Calu3 (cell line): ENCODE data around the gene RUNDC1. TPM values are rescaled to one million over a fixed set of nuclear protein-coding genes. Genes with fewer than 3 reads are reported as not detected.

Experiments used
- BruUV-seq: library from RNA; stranded (reverse); fragments of 400-500 nt; replicated peaks from 2 replicates; lab custom pipeline; 2021; lab: Mats Ljungman, UMichigan
- CTCF ChIA-PET: fragments of 300-600 bp; sonication (Branson Sonifier 250); formaldehyde crosslinking; loops from one replicate; lab custom pipeline; 2022; ENCODE audit warnings: antibody characterized with exemption; lab: Charles Lee
- DNase-seq: peaks from one replicate; pipeline ENCODE4 v3.0.0; 2022
- H3K27ac Mint-ChIP-seq: one replicate; pipeline ENCODE4 v1.8.0; 2022; ENCODE audit warnings: mixed read lengths; ENCODE audit not compliant: unreplicated experiment
- H3K27me3 Mint-ChIP-seq: one replicate; pipeline ENCODE4 v1.8.0; 2022; ENCODE audit warnings: mixed read lengths; ENCODE audit not compliant: unreplicated experiment
- H3K36me3 Mint-ChIP-seq: one replicate; pipeline ENCODE4 v1.8.0; 2022; ENCODE audit warnings: mild to moderate bottlenecking, moderate library complexity, mixed read lengths; ENCODE audit not compliant: insufficient read depth, unreplicated experiment
- H3K4me1 Mint-ChIP-seq: one replicate; pipeline ENCODE4 v1.8.0; 2022; ENCODE audit warnings: mild to moderate bottlenecking, low read depth, mixed read lengths; ENCODE audit not compliant: unreplicated experiment
- H3K4me3 Mint-ChIP-seq: one replicate; pipeline ENCODE4 v1.8.0; 2022; ENCODE audit warnings: mild to moderate bottlenecking, low read depth, moderate library complexity, mixed read lengths; ENCODE audit not compliant: unreplicated experiment
- H3K9me3 Mint-ChIP-seq: one replicate; pipeline ENCODE4 v1.8.0; 2022; ENCODE audit warnings: low read depth, mixed read lengths; ENCODE audit not compliant: unreplicated experiment
- intact Hi-C: fragments of 100-400 bp; cut with micrococcal nuclease; formaldehyde crosslinking; loops from one replicate; pipeline ENCODE4 v1.10.0; 2022; ENCODE audit not compliant: unreplicated experiment
- total RNA-seq: library from RNA; stranded (reverse); gene quantifications from 2 replicates; pipeline ENCODE4 v1.2.3, GENCODE V29; 2022
- TF ChIP-seq, protein P1 (sequence below): fragments of 200-600 bp; IDR thresholded peaks from one replicate; pipeline ENCODE4 v1.8.0; 2022; ENCODE audit warnings: antibody characterized with exemption; ENCODE audit not compliant: unreplicated experiment

The RUNDC1 gene
- total RNA-seq, 1 experiment from 2014 or later = 32.8 TPM

DNA sequence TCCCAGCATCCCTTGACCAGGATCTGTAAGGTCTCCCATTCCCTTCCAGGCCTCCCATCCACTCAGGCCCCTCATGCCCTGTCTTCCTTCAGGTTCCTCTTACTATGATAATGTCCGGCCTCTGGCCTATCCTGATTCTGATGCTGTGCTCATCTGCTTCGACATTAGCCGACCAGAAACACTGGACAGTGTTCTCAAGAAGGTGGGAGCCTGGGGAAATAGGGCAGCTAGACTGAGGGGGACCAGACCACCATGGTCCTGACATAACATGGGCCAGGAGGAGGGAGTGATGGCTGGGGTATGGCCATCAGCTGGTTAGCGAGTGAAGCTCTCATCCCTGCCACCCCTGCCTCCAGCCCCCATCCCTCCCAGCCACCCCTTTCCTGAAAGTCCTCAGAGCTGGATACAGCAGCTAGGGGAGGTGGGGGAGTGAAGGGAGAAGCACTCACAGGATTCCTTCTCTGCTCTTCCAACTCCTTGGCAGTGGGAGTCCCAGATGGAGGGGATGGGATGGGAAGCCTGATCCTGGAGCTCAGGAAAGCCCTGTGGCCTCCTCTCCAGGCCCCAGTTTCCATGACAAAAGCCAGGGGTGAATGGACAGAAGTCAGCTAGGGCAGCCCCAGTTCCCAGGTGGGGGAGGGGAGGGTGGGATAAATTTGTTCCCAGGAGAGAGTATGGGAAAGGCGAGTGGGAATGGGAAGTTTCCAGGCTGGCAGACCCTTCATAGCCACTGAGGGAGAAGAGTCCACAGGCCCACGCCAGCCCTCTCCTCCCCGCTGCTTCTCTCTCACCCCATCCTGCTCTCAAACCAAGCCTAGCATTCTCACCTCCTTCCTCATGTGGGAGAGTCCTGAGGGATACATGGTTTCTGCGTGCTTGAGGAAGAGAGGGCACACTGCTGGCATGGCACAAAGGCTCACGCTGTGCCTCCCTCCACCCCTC is 47.0 kb downstream of the RUNDC1 start:
- DNase-seq = no peak
- Mint-ChIP-seq H3K27me3 (peaks cover 43% of the 10 kb centered on the region), H3K27ac (no peak overlapping the region), H3K36me3 (peaks cover 19% of the 10 kb centered on the region), H3K4me3 (no peak overlapping the region), H3K4me1 (peaks cover 10% of the 10 kb centered on the region), H3K9me3 (no peaks in the 10 kb centered on the region)
- intact Hi-C loops = loop anchor here (10.0 kb wide), 1 partner anchor 317 kb away; no protein-coding TSS in a partner anchor
- BruUV-seq = no TSS peak
- CTCF ChIA-PET = interaction anchor here (0.5 kb wide), 1 partner anchor 783 kb away, joined by 3 read pairs; no protein-coding TSS in a partner anchor
- TF ChIP-seq, protein P1, sequence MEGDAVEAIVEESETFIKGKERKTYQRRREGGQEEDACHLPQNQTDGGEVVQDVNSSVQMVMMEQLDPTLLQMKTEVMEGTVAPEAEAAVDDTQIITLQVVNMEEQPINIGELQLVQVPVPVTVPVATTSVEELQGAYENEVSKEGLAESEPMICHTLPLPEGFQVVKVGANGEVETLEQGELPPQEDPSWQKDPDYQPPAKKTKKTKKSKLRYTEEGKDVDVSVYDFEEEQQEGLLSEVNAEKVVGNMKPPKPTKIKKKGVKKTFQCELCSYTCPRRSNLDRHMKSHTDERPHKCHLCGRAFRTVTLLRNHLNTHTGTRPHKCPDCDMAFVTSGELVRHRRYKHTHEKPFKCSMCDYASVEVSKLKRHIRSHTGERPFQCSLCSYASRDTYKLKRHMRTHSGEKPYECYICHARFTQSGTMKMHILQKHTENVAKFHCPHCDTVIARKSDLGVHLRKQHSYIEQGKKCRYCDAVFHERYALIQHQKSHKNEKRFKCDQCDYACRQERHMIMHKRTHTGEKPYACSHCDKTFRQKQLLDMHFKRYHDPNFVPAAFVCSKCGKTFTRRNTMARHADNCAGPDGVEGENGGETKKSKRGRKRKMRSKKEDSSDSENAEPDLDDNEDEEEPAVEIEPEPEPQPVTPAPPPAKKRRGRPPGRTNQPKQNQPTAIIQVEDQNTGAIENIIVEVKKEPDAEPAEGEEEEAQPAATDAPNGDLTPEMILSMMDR = no peak

DNA sequence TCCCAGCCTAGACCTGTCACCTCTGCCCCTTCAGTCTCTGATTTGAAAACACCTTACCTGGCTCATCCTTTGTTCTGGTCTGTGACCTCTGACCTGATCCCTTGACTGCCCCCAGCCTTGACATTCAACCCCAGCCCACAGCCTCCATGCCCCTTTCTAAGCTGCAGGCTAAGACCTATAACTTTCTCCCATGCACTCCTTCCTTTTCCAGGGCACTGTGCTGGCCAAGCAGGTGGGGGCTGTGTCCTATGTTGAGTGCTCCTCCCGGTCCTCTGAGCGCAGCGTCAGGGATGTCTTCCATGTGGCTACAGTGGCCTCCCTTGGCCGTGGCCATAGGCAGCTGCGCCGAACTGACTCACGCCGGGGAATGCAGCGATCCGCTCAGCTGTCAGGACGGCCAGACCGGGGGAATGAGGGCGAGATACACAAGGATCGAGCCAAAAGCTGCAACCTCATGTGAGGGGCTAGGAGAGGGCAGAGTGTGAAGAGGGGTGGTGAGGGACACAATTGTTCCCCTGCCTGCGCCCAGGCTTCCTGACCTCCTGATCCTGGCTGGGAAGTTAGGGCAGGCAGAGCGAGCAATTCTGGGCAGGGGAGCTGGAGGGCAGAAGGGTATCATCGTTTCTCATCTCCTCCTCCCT is 48.0 kb downstream of the RUNDC1 start:
- TF ChIP-seq, protein P1 = no peak
- intact Hi-C loops = loop anchor here (10.0 kb wide), 1 partner anchor 316 kb away; no protein-coding TSS in a partner anchor
- H3K27me3 Mint-ChIP-seq = peaks cover 43% of the 10 kb centered on the region
- H3K9me3 Mint-ChIP-seq = no peaks in the 10 kb centered on the region
- H3K4me1 Mint-ChIP-seq = peaks cover 10% of the 10 kb centered on the region
- DNase-seq = no peak
- CTCF ChIA-PET = no interaction called here
- H3K27ac Mint-ChIP-seq = no peak overlapping the region
- H3K4me3 Mint-ChIP-seq = no peak overlapping the region
- no TSS peak for BruUV-seq
- H3K36me3 Mint-ChIP-seq = peaks cover 17% of the 10 kb centered on the region

DNA sequence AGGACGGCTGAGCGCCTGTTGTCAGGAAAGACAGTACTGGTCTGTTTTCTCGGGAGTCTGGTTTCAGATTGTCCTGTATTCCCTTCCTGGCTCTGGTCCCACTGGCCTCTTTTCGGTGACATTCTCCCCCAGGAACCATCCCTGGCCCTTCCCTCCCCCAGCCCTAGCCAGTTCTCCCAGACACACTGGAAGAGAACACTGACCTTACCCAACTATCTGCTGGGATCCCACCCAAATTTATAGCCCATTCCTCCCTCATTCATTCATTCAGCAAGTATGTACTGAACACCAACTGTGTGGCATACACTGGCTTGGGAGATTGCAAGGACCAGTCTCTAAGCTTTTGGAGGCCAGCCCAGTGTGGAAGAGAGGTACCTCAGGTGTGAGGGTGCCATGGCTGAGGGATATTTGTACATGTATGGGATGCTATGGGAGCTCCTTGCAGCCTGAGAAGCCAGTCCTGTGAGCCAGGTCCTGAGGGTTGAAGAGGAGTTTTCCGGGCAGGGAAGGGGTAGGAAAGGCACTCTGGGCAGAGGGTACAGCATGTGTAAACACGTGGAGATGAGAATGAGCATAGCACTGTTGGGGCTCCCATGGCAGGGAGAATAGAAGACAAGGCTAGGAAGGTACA is 49.9 kb downstream of the RUNDC1 start:
- intact Hi-C loops = no loop called here
- no TSS peak for BruUV-seq
- H3K27ac Mint-ChIP-seq = no peak overlapping the region
- H3K27me3 Mint-ChIP-seq = peaks cover 28% of the 10 kb centered on the region
- no peak for DNase-seq
- H3K4me1 Mint-ChIP-seq = no peaks in the 10 kb centered on the region
- TF ChIP-seq, protein P1 = no peak
- H3K4me3 Mint-ChIP-seq = no peak overlapping the region
- no peaks in the 10 kb centered on the region for H3K9me3 Mint-ChIP-seq
- CTCF ChIA-PET = interaction anchor here (0.6 to 1.6 kb wide), 3 partner anchors 12 to 1909 kb away, joined by 3 to 4 read pairs (median 4); no protein-coding TSS in a partner anchor
- peaks cover 5% of the 10 kb centered on the region for H3K36me3 Mint-ChIP-seq

DNA sequence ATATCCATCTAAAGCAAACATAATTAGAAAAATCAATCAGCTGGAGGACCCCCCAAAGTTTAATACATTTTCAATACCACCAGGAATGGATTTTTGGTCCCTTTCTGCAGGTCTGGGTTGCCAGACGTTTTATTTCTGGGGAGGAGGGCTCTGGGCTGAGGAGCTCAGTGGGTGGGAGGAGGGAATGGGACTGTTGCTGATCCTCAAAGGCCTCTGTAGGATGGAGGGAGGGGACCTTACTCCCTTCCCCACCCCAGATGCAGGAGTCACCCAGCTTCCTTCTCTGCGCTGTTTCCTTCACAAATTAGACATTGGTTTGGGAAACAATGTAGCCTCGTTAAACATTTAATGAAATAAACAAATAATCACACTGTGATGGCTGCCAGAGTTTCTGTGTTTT is 51.3 kb downstream of the RUNDC1 start:
- Mint-ChIP-seq H3K4me3 (no peak overlapping the region), H3K36me3 (peaks cover 5% of the 10 kb centered on the region), H3K27ac (no peak overlapping the region), H3K27me3 (peaks cover 25% of the 10 kb centered on the region), H3K4me1 (no peaks in the 10 kb centered on the region), H3K9me3 (no peaks in the 10 kb centered on the region)
- TF ChIP-seq, protein P1 = no peak
- CTCF ChIA-PET = interaction anchor here (0.7 to 1.6 kb wide), 3 partner anchors 11 to 321 kb away, joined by 3 to 4 read pairs (median 4); no protein-coding TSS in a partner anchor
- no TSS peak for BruUV-seq
- intact Hi-C loops = no loop called here
- DNase-seq = no peak
